ENCODE results near the gene JUNB. TPM values are rescaled to one million over a fixed set of nuclear protein-coding genes. Genes with fewer than 3 reads are reported as not detected.
A peak's percentile ranks its signal among the peaks of the same experiment; 100 is the strongest.

The JUNB gene
- total and polyA plus RNA-seq, 2 of the 13 experiments (the other 11 are each of a cell fraction or from before 2014, with no cell fraction given), result 7.7 to 8.2 TPM

GRCh38 chr19:12801466-12802266, 10.4 kb downstream of the JUNB start, which contains the start of the genes PRDX2 and THSD8 (continued):
- TF ChIP-seq SNAPC4 (CRISPR knock-in tag; IDR thresholded peaks at IDR 0.05), result no peak; the same call in 1 of the 2 replicates
- 0 out of 2 replicates have a peak, but pooled peaks have one; percentile 24 for TF ChIP-seq ZNF790 (CRISPR knock-in tag; IDR thresholded peaks at IDR 0.05; ENCODE audit: borderline replicate concordance)
- peak; percentile 60 for TF ChIP-seq ERF (CRISPR knock-in tag; IDR thresholded peaks at IDR 0.05)
- TF ChIP-seq XRCC5 (optimal IDR thresholded peaks at IDR 0.05; ENCODE audit: low read length), result peak; percentile 36
- TF ChIP-seq GZF1 (CRISPR knock-in tag; IDR thresholded peaks at IDR 0.05), result peak; percentile 65; the same call in 1 of the 2 replicates
- peak; percentile 67; the same call in 1 of the 2 replicates for TF ChIP-seq ZNF503 (CRISPR knock-in tag; IDR thresholded peaks at IDR 0.05)
- peak; percentile 91 for TF ChIP-seq FOXC1 (CRISPR knock-in tag; IDR thresholded peaks at IDR 0.05; ENCODE audit: borderline replicate concordance)
- TF ChIP-seq ZNF687 (CRISPR knock-in tag; IDR thresholded peaks at IDR 0.05), result peak; percentile 93
- no peak for TF ChIP-seq HNRNPH1 (optimal IDR thresholded peaks at IDR 0.05; ENCODE audit: low read depth, low read length)
- TF ChIP-seq AGO2 (optimal IDR thresholded peaks at IDR 0.05; ENCODE audit: low read depth, low read length), result peak; percentile 84
- no peak for TF ChIP-seq SUZ12 (IDR thresholded peaks at IDR 0.05; ENCODE audit: low read depth, low read length)
- TF ChIP-seq ZNF674 (CRISPR knock-in tag; IDR thresholded peaks at IDR 0.05; ENCODE audit: low read depth), result no peak
- no peak for TF ChIP-seq KLF12 (CRISPR knock-in tag; IDR thresholded peaks at IDR 0.05; ENCODE audit: borderline replicate concordance)
- TF ChIP-seq ZSCAN31 (CRISPR knock-in tag; IDR thresholded peaks at IDR 0.05; ENCODE audit: low read depth), result peak; percentile 94
- peak; percentile 70; the same call in 1 of the 2 replicates for TF ChIP-seq TOPORS (CRISPR knock-in tag; IDR thresholded peaks at IDR 0.05)
- TF ChIP-seq NFYB (CRISPR knock-in tag; IDR thresholded peaks at IDR 0.05), result no peak; the same call in 1 of the 2 replicates
- TF ChIP-seq PHF20 (CRISPR knock-in tag; IDR thresholded peaks at IDR 0.05), result peak; percentile 48; the same call in 1 of the 2 replicates
- no peak for TF ChIP-seq ZNF3 (CRISPR knock-in tag; IDR thresholded peaks at IDR 0.05)

All from HepG2 (cell line).